ENCODE results near the gene NIPA2.

Gene NIPA2

GRCh38 chr15:22863356-22863755 is 24.9 kb downstream of the NIPA2 start:
- no peaks in the 10 kb centered on the region for H3K4me1 ChIP-seq (ENCODE audit: control insufficient read depth, low read length)
- no peak overlapping the region for H3K27ac ChIP-seq (ENCODE audit: low read depth, low read length)
- H3F3A ChIP-seq (ENCODE audit: control insufficient read depth, insufficient read depth), result peaks cover 8% of the 10 kb centered on the region; the same call in 1 of the 2 replicates
- TF ChIP-seq CTCF (IDR thresholded peaks at IDR 0.05; ENCODE audit: low read depth, low read length, poor library complexity, severe bottlenecking) (no peak), EZH2phosphoT487 (IDR thresholded peaks at IDR 0.05; ENCODE audit: borderline replicate concordance, low read length) (no peak)
- H3K36me3 ChIP-seq (ENCODE audit: control insufficient read depth, low read length), result peaks cover 88% of the 10 kb centered on the region
- no peaks in the 10 kb centered on the region for H3K9me2 ChIP-seq (replicated peaks; ENCODE audit: control insufficient read depth, low read length)
- H3K4me3 ChIP-seq (ENCODE audit: low read length), result no peak overlapping the region
- H3K79me2 ChIP-seq (ENCODE audit: control insufficient read depth, low read length), result peaks cover 26% of the 10 kb centered on the region
- no peaks in the 10 kb centered on the region for H3K27me3 ChIP-seq (ENCODE audit: control insufficient read depth, low read length)
- no peak overlapping the region for H3K4me2 ChIP-seq (ENCODE audit: low read length)
- H4K20me1 ChIP-seq (ENCODE audit: control insufficient read depth, insufficient read depth, low read depth, low read length), result peaks cover 4% of the 10 kb centered on the region; the same call in 1 of the 2 replicates
- no peaks in the 10 kb centered on the region for H3K9me3 ChIP-seq (ENCODE audit: control insufficient read depth, insufficient read depth, low read length)

- H3K36me3 ChIP-seq (ENCODE audit: control insufficient read depth, low read length), result peaks cover 73% of the 10 kb centered on the region
- TF ChIP-seq CTCF (IDR thresholded peaks at IDR 0.05; ENCODE audit: low read depth, low read length, poor library complexity, severe bottlenecking) (no peak), EZH2phosphoT487 (IDR thresholded peaks at IDR 0.05; ENCODE audit: borderline replicate concordance, low read length) (no peak)
- H3K27ac ChIP-seq (ENCODE audit: low read depth, low read length), result no peak overlapping the region
- H3F3A ChIP-seq (ENCODE audit: control insufficient read depth, insufficient read depth), result peaks cover 14% of the 10 kb centered on the region
- no peaks in the 10 kb centered on the region for H3K9me2 ChIP-seq (replicated peaks; ENCODE audit: control insufficient read depth, low read length)
- H3K79me2 ChIP-seq (ENCODE audit: control insufficient read depth, low read length), result peaks cover 18% of the 10 kb centered on the region
- no peaks in the 10 kb centered on the region for H3K9me3 ChIP-seq (ENCODE audit: control insufficient read depth, insufficient read depth, low read length)
- H3K4me1 ChIP-seq (ENCODE audit: control insufficient read depth, low read length), result no peaks in the 10 kb centered on the region
- peaks cover 4% of the 10 kb centered on the region; the same call in 1 of the 2 replicates for H4K20me1 ChIP-seq (ENCODE audit: control insufficient read depth, insufficient read depth, low read depth, low read length)
- no peak overlapping the region for H3K4me3 ChIP-seq (ENCODE audit: low read length)
- H3K4me2 ChIP-seq (ENCODE audit: low read length), result no peak overlapping the region
- H3K27me3 ChIP-seq (ENCODE audit: control insufficient read depth, low read length), result no peaks in the 10 kb centered on the region
Measured at GRCh38 chr15:22866079-22866478, 27.6 kb downstream of the NIPA2 start.

- H3K27me3 ChIP-seq (ENCODE audit: control insufficient read depth, low read length), result no peaks in the 10 kb centered on the region
- peaks cover 7% of the 10 kb centered on the region for H3K79me2 ChIP-seq (ENCODE audit: control insufficient read depth, low read length)
- no peak for TF ChIP-seq CTCF (IDR thresholded peaks at IDR 0.05; ENCODE audit: low read depth, low read length, poor library complexity, severe bottlenecking)
- no peak for TF ChIP-seq EZH2phosphoT487 (IDR thresholded peaks at IDR 0.05; ENCODE audit: borderline replicate concordance, low read length)
- H3K9me3 ChIP-seq (ENCODE audit: control insufficient read depth, insufficient read depth, low read length), result no peaks in the 10 kb centered on the region
- H4K20me1 ChIP-seq (ENCODE audit: control insufficient read depth, insufficient read depth, low read depth, low read length), result peaks cover 4% of the 10 kb centered on the region; the same call in 1 of the 2 replicates
- no peak overlapping the region for H3K4me2 ChIP-seq (ENCODE audit: low read length)
- H3K4me1 ChIP-seq (ENCODE audit: control insufficient read depth, low read length), result peaks cover under 1% of the 10 kb centered on the region; the same call in 1 of the 2 replicates
- H3K36me3 ChIP-seq (ENCODE audit: control insufficient read depth, low read length), result peaks cover 57% of the 10 kb centered on the region
- no peak overlapping the region for H3K27ac ChIP-seq (ENCODE audit: low read depth, low read length)
- H3F3A ChIP-seq (ENCODE audit: control insufficient read depth, insufficient read depth), result peaks cover 14% of the 10 kb centered on the region
- no peak overlapping the region for H3K4me3 ChIP-seq (ENCODE audit: low read length)
- no peaks in the 10 kb centered on the region for H3K9me2 ChIP-seq (replicated peaks; ENCODE audit: control insufficient read depth, low read length)
Measured at GRCh38 chr15:22867886-22868285, 29.4 kb downstream of the NIPA2 start.

Measured in DOHH2 (cell line).